GM12874 (cell line): ENCODE results near the gene IPO5.

ENCODE experiments used
- CTCF ChIP-seq: IDR thresholded peaks from 2 replicates; pipeline ENCODE4 v1.5.1; 2011; ENCODE audit warnings: low read depth, mild to moderate bottlenecking, control low read depth, low read length, moderate library complexity; ENCODE audit not compliant: insufficient read depth

IPO5 gene

DNA sequence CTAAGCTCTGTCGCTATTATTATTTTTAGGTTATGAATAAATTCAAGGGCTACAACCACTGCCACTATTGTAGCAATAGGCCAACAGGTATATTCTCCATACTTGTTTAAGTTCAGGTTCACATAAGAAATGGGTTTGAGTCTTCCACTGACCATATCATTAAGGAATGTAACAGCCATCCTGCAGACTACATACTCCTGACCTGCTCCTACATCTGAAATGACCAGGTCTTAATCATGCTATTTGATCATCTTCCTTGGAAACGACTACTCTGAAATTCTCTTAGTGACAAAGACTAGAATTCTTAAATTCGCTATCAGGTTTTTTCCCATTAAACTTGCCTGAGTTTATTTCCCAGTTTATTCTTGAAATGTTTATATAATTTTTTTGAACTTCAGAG lies 66.8 kb downstream of the IPO5 start:
- TF ChIP-seq CTCF: no peak

DNA sequence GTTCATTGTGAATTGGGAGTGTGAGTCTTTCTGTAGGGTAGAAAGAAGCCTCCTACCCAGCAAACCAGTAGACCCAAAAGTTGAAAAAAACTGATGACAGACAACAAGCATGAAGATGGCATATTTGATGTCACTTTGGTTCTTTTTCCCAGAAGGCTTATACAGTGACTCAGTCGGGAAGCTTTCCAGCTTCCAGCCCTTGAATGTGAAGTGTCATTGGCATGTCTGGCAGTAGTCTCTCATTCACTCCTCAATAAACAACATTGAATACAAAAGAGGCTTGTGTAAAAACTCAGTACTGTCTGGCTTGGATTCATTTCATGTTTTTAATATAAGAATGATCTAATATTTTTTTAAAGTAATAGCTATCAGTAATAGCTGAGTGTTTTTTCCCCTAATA lies 68.7 kb downstream of the IPO5 start:
- TF ChIP-seq CTCF: no peak

GRCh38 chr13:98025480-98026025 lies 72.1 kb downstream of the IPO5 start:
- TF ChIP-seq CTCF: no peak

- TF ChIP-seq CTCF: no peak
These were observed 73.0 kb downstream of the IPO5 start for GRCh38 chr13:98026457-98026857.

DNA sequence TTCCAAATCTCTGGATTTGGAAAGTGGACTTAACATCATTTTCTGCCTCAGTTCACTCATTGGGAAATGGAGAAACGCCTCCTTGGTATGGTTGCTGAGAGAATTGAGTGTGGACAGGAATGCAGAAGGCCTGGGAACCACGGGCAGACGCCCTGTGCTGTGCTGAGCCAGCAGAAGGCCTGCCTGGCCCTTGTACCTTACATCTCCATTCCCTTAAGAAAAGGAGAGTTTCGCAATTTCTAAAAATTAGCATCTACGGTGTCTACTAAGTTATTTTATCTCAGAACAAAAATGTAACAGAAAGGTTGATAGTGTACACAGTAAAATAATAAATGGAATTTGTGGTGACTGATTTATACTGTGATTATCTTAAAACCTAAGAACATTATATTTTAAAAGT lies 78.7 kb downstream of the IPO5 start:
- no peak for TF ChIP-seq CTCF

DNA sequence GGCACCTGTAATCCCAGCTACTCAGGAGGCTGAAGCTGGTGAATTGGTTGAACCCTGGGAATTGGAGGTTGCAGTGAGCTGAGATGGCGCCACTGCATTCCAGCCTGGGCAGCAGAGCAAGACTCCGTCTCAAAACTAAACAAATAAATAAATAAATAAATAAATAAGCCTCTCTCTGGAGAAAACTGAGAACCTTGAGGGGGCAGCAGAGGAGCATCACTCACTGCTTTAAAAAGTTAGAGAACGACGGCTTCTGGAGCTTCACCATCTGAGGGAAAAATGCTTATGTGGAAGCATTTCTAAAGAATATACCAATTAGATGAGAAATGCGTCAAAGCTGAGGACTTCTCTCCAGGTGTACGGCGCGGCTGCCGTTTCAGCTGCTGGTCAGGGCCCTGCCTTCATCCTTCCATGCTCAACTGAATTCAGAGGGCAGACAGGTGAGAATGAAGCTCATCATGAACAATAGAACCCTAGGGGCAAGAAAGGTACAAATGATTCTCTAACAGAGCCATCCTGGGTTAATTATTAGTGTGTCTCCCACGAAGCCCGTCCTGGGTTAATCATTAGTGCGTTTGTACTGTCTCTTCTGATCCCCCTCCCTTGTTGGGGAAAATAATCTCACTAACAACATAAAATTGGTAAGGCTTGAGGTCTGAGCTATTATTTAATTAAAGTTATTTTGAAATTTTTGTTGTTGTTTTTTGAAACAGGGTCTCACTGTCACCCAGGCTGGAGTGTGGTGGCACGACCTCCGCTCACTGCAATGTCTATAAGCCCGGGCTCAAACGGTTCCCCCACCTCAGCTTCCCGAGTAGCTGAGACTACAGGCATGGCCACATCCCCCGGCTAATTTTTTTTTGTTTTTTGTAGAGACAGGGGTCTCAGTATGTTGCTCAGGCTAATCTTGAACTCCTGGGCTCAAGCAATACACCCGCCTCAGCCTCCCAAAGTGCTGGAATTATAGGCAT lies 80.1 kb downstream of the IPO5 start:
- TF ChIP-seq CTCF: no peak

DNA sequence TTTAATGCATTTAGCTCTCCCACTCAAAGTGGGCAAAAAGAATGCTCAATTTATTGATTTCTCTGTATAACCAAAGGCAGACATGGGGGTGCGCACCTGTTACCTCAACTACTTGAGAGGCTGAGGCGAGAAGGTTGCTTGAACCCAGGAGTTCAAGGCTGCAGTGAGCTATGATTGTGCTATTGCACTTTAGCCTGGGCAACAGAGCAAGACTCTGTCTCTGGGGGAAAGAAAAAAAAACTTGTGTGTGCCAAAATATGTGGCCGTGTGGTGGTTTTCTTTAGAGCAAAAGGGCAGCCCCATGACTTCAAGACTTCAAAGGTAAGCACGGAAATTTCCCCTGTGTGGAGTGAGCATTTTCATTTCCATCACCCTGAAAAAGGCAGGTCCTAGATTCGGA lies 81.9 kb downstream of the IPO5 start:
- TF ChIP-seq CTCF: no peak
